BE2C (cell line): Measurements from ENCODE around the gene SDSL.

ENCODE experiments used
- DNase-seq: peaks from one replicate; pipeline ENCODE4 v3.0.0-alpha.2; 2020
- H3K27me3 ChIP-seq: fragments of 250-450 bp; sonication (Bioruptor Pico); 2 replicates; pipeline ENCODE4 v1.5.1; 2020; ENCODE audit warnings: mild to moderate bottlenecking
- H3K36me3 ChIP-seq: fragments of 250-450 bp; sonication (Bioruptor Pico); 2 replicates; pipeline ENCODE4 v1.5.1; 2020; ENCODE audit warnings: mild to moderate bottlenecking
- H3K4me1 ChIP-seq: fragments of 250-450 bp; sonication (Bioruptor Pico); 2 replicates; pipeline ENCODE4 v1.5.1; 2020
- H3K4me3 ChIP-seq: 2 replicates; pipeline ENCODE4 v1.5.1; 2011; ENCODE audit warnings: low read depth, low read length
- H3K9me3 ChIP-seq: fragments of 250-450 bp; sonication (Bioruptor Pico); 2 replicates; pipeline ENCODE4 v1.5.1; 2020
- TF ChIP-seq, protein P1 (sequence below): IDR thresholded peaks from 2 replicates; pipeline ENCODE4 v1.5.1; 2012; ENCODE audit warnings: mild to moderate bottlenecking, low read depth, low read length

The SDSL gene

DNA sequence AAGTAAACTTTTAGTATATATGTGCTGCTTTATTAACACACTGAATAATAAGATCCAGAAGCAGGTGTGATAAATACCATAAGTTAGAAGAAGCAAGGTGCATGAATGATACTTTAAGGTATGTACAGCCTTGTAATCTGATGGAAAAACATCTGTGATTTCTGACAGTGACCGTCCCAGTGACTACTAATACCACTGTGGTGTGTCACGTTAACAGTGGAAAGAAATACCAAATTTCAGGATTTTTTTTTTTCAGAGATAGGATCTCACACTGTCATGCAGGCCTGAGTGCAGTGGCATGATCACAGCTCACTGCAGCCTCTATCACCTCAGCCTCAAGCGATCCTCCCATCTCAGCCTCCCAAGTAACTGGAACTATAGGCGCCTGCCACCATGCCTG lies 40.0 kb upstream of the SDSL start:
- H3K27me3 ChIP-seq: no peaks in the 10 kb centered on the region
- H3K9me3 ChIP-seq: no peaks in the 10 kb centered on the region
- DNase-seq: no peak
- no peaks in the 10 kb centered on the region for H3K4me1 ChIP-seq
- H3K4me3 ChIP-seq: no peak overlapping the region
- TF ChIP-seq, protein P1, sequence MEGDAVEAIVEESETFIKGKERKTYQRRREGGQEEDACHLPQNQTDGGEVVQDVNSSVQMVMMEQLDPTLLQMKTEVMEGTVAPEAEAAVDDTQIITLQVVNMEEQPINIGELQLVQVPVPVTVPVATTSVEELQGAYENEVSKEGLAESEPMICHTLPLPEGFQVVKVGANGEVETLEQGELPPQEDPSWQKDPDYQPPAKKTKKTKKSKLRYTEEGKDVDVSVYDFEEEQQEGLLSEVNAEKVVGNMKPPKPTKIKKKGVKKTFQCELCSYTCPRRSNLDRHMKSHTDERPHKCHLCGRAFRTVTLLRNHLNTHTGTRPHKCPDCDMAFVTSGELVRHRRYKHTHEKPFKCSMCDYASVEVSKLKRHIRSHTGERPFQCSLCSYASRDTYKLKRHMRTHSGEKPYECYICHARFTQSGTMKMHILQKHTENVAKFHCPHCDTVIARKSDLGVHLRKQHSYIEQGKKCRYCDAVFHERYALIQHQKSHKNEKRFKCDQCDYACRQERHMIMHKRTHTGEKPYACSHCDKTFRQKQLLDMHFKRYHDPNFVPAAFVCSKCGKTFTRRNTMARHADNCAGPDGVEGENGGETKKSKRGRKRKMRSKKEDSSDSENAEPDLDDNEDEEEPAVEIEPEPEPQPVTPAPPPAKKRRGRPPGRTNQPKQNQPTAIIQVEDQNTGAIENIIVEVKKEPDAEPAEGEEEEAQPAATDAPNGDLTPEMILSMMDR: no peak
- H3K36me3 ChIP-seq: peaks cover 15% of the 10 kb centered on the region

- DNase-seq: no peak
- Histone ChIP-seq H3K4me1 (no peaks in the 10 kb centered on the region), H3K36me3 (peaks cover 12% of the 10 kb centered on the region), H3K9me3 (no peaks in the 10 kb centered on the region), H3K4me3 (no peak overlapping the region), H3K27me3 (no peaks in the 10 kb centered on the region)
- TF ChIP-seq, protein P1: no peak
Measured at GRCh38 chr12:113384778-113385177, 37.4 kb upstream of the SDSL start.

DNA sequence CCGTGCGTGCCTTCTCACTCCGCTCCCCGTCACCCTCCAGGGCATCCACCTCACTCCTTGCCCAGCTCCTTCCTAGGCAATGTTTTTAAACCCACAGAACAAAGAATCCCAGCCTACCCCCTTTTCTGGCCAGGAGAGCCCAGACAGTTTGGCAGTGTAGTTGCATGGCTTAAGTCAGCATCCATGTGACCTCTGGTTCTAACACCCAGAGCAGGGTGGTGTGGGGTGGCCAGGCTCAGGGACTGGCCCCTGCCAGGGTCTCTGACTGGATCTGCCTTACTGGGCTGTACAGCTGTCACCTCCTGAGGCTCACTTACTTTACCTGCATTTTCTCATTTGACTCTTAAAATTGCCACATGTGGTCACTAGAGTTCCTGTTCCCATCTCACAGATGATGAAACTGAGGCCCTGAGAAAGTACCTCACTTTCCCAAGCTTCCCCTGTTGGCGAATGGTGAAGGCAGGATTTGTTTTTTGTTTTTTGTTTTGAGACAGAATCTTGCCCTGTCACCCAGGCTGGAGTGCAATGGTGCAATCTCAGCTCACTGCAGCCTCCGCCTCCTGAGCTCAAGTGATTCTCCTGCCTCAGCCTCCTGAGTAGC lies 36.8 kb upstream of the SDSL start:
- TF ChIP-seq, protein P1: no peak
- no peak overlapping the region for H3K4me3 ChIP-seq

GRCh38 chr12:113386866-113387566 lies 35.2 kb upstream of the SDSL start:
- H3K4me1 ChIP-seq: no peaks in the 10 kb centered on the region
- DNase-seq: no peak
- no peaks in the 10 kb centered on the region for H3K27me3 ChIP-seq
- no peak overlapping the region for H3K4me3 ChIP-seq
- H3K9me3 ChIP-seq: no peaks in the 10 kb centered on the region
- TF ChIP-seq, protein P1: no peak
- peaks cover 12% of the 10 kb centered on the region for H3K36me3 ChIP-seq

More for the DNA sequence above, 36.8 kb upstream of the SDSL start:
- Histone ChIP-seq H3K4me1 (no peaks in the 10 kb centered on the region), H3K36me3 (peaks cover 12% of the 10 kb centered on the region), H3K9me3 (no peaks in the 10 kb centered on the region), H3K27me3 (no peaks in the 10 kb centered on the region)
- no peak for DNase-seq

DNA sequence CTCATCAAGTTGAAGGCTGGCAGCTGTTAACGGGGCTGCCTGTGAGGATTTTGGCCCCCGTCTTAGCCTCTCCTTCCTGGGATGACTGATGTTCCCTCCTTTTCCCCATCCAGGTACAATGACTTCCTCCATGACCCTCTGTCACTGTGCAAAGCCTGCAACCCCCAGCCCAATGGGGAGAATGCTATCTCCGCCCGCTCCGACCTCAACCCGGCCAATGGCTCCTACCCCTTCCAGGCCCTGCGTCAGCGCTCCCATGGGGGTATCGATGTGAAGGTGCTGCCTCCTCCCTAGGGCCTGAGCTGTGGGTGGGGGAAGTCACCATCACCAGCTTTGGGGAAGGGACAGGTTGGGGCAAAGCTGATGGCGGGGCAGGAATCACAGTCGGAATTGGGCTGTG lies 34.5 kb upstream of the SDSL start:
- no peaks in the 10 kb centered on the region for H3K9me3 ChIP-seq
- H3K36me3 ChIP-seq: peaks cover 12% of the 10 kb centered on the region
- H3K4me3 ChIP-seq: no peak overlapping the region
- TF ChIP-seq, protein P1: no peak
- DNase-seq: no peak
- no peaks in the 10 kb centered on the region for H3K4me1 ChIP-seq
- no peaks in the 10 kb centered on the region for H3K27me3 ChIP-seq

GRCh38 chr12:113388351-113388750 lies 33.8 kb upstream of the SDSL start:
- TF ChIP-seq, protein P1: no peak
- Histone ChIP-seq H3K27me3 (no peaks in the 10 kb centered on the region), H3K9me3 (no peaks in the 10 kb centered on the region), H3K4me3 (no peak overlapping the region), H3K36me3 (peaks cover 12% of the 10 kb centered on the region), H3K4me1 (no peaks in the 10 kb centered on the region)
- no peak for DNase-seq
